NCI-H1436 (cell line): ENCODE data around the gene PKHD1.

Experiments used
- DNase-seq: peaks from one replicate; lab custom pipeline; 2025; lab: John Stamatoyannopoulos, UW

Gene PKHD1

DNA sequence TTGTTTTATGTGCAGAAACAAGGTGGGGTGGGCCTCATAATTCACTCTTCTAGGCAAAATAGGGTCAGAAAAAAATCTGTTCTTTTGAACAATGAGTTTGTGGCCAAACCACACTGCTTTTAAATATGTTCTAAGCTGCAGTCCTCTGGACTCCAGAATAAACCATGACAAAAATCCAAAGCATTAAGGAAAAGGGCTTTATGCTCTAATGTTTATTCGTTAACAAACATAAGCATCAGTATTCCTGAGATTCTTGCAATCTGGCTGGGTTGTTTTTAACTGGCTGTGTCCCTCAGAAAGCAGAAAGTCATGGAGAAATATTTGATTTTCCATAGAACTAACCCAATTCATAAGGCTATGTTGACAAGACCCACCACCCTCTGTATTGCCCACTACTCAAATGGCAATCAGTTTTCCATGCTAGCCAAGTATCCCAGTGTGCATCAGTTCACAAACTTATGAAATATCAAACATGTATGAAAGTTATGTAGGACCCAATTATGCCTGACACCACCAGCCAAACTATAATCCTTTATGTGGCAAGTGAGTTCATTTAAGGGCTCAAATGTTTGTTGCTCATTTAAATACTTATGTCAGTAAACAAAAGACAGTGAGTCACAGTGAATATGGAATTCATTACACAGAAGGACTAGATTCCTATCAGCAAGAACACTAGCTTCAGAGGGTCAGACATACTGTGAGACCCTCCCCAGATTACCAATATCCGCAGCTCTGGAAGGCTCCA lies 45.1 kb downstream of the PKHD1 start:
- no peak for DNase-seq

DNA sequence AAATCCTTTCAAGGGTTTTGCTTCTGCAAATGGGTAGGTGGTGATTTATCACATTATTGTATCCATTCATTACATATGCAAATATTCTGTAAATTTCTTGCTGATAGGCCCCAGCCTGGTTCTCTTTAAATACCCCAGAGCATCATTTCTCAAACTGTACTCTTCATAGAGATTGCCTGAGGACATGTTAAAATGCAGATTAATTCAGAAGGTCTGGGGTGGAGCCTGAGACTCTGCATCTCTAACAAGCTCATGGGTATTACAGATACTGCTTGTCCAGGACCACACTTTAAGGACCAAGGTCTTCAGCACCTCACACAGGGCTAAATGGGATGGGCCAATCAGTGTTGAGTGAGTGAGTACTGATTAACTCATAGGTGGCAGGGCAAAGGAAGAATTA lies 46.3 kb downstream of the PKHD1 start:
- no peak for DNase-seq

DNA sequence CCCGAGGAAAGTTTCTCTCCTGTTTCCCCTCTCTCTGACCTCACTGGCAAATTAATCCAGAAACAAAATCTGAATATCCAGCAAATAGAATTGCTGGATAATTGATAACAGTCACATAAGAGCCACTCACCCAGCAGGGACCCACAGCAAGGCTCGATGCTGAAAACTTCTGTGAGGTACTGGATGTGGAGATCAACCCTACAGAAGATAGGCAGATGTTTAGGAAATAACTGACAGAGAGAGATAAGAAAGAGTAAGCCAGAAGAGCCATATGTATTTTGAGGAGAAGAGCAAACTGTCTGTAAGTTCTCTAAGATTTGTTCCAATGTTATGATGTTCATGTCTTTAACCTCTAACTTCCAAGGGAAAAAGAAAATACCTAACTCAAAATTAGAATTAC lies 59.7 kb downstream of the PKHD1 start:
- DNase-seq = no peak

DNA sequence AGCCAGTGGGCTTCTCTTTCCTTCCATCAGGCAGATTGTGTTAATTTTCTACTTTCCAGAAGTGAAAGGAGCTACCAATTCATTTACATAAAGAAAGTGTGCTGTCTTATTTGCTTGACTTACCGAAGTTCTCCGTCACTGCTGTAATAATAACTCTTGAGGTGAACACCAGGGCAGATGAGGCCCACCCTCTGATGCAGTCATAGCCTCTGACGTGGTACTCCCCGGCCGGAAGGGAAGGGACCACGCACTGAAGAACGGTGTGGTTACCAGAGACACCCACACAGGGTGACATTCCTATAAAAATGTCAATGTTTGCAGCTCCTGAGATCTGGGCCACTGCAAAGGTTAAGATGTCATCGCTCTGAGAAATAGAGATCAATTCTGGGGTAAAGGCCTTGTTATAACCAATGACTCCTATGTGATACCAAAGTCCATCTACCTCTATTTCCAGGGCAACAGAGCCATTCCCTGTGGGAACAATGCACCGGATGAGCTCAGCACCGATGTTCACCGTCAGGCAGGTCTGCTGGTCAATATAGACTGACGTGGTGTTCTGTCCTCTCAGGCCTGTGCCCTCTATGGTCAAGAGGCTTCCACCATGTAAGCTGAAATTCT lies 62.9 kb downstream of the PKHD1 start:
- no peak for DNase-seq

DNA sequence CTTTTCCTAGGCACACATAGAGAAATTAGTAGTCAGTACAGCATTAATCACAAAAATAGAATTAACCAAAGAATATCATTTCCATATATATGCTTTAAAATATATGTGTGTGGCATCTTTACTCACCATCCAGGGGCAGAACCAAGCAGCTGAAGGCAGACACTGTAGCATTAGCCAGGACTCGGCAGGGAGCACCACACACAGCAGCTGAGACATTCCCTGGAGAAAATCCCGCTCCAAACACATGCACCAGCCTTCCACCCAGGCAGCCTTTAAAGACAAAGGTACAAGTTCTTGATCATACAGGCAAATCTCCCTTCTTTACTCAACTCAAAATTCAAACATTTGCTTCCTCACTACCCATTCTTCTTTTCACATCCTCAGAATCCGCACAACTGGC lies 64.7 kb downstream of the PKHD1 start:
- no peak for DNase-seq

DNA sequence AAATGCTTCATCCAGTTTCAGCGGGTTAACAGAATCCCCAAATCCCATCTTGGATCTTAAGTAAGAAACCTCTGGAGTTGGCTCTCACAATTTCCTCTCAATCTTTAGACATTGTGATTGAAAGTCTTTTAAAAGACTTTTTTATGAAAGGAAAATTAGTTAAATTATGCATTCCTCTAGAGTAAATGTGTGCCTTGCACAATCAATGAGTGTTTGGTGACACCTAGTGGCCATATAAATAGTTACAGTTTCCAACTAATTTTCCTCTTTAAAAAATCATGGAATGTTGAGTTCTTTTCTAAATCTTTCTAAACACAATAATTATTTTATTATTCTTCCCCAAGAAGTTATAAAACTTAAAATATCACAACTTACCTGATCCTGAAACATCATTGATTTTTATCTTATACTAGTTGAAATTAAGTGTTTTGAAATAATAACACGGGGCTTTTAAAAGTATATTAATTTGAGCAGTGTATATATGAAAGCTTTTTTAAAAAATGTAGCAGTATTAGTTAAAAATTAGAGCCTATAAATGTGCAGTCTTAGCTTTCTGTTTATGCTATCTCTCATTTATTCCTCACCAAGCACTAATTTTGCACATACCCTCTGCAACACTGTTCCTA lies 66.4 kb downstream of the PKHD1 start:
- no peak for DNase-seq

DNA sequence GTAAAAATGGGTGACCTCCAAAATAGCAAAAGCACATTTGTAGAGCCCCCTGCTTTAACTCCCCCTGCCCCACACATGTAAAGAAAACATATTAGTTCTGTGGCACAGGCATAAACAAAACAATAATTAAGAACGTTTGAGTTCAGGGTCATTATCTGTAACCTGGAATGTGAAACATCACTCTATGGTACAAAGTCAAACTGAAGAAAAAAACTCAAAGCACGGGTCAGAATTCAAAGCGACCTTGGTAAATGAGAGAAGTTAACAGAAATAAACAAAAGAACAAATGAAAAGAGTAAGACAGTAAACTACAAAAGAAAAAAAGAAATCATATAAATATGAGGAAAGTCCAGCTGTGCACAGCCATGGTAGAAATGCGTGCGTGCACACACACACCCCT lies 67.5 kb downstream of the PKHD1 start:
- DNase-seq = no peak

DNA sequence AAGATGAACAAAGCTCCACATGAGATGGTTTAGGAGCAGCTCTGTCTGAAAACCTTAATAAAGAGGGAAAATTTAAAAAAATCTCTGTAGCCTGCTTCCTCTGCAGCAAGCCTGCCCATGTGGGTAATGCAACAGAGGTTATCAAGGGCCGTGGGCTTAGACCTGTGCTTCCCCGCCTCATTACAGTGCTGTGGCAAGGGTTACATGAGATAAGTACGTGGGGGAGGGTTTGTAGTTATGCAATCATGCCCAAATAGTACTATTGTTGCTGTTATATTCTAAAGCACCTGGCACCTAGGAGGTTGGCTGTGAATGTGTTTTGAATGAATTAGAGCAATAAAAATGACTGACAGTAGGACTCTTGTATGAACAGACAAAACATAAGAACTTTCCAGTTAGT lies 68.3 kb downstream of the PKHD1 start:
- DNase-seq = no peak

DNA sequence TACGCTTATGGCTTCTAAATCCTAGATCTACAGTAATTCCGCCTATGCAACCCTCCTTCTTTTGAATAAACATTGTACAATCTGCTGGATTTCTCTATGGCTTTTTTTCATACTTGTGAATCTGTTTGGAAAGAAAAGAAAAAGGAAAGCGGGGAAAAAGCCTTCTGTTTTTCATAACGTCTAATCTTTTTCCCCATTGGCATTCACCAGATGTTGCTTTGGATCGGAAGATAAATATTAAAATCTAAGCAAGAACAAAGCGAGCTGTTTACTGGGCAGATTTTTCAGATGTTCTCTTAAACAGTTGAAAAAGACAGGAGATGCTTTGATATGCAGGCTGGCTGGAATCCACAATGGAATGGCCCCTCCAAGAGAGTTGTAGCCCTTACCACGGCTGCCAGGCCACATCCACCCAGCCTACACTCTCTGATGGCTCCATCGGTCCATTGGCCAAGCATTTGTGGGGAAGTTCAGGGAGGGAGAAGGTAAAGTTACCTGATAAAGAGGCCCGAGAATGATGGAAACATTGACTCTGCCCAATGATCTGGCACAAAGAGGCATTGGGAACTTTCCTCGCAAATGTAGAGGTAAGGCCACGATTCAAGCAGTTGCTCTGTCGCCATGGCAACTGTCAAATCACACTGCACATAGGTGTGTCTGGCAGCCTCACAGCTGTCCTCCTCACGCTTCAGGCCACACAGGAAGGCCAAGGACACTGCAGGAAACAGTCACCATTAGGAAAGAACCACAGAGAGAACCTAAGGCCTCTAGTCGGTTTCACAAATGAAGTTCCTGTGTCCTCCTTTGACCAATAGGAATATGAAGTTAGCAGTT lies 70.3 kb downstream of the PKHD1 start:
- no peak for DNase-seq

DNA sequence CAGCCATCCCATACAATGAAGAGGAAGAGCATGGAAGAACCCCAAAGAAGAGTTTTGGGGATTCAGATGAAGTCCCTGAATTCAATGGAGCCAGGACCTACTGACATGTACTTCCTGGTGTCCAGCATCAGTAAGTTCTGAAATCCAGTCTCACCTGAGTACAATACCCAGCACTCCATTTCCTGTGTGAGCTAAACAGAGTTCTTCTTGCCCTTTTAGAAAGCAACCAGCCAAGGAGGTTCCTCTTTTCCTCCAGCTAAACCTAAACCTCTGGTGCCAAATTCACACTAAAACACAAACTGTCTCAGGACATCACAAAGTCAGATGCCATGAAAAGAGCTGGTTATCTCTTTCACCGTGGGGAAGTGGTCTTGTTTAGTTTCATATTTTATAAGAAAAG lies 71.5 kb downstream of the PKHD1 start:
- no peak for DNase-seq

DNA sequence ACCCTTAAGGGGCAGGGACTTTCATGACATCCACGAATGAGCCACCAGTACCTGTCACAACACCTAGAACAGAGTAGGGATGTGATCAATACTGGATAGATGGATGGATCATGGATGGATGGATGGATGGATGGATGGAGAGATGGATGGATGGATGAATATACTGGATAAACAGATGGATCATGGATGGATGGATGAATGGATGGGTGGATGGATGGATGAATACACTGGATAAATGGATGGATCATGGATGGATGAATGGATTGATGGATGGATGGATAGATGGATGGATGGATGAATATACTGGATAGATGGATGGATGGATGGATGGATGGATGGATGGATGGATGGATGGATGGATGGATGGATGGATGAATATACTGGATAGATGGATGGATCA lies 73.0 kb downstream of the PKHD1 start:
- DNase-seq = no peak

DNA sequence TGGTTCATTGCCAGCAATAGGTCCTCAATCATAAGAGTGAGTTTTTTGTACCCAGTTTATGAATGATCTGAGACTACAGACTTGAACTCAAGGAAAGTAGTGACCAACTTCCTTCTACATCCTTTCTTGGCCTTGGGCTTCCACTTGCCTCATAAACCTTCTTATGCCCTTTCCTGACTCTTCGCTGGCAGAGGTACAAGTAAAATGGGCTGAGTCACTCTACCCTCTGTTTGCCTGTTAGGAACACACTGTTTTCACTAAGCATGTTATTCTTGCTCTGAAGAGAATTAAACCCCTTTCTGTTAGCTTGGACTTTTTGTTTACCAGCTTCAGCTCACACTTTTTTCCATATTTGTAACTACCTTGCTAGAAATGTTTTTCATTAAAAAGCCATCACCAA lies 74.4 kb downstream of the PKHD1 start:
- no peak for DNase-seq

DNA sequence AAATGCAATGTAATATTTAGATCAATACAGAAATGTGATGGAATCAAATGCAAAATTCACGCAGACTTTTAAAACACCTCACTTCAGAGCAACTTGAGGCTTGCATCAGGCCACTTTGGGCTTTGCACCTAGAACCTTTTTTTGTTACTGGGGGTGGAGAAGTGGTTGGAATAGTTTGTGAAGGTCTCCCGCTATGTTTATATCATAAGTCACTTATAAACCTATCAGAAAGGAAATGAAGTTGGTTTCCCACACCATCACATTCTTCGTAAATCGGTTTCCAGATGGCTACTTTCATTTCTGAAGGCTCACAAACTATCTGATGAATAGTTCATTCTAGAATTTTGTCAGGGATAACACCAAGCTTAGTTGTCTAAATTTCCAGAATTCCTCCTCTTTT lies 74.8 kb downstream of the PKHD1 start:
- no peak for DNase-seq

DNA sequence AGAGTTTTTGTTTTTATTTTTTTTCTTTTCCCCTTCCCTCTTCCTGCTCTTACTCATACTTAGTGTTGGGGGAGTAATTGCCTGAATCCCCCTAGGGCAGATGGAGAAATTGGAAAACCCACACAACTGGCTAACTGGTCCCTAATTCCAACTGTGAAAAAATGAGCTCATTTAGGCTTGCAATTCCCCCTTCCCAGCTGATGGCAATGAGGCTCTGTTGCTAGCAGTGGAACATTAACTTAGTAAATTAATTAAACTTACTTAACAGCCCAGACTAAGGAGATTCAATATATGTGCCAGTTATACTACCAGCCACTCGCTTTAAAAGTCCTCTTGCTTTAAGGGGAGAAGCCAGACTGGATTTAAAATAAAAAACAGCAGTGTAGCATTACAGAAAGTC lies 76.6 kb downstream of the PKHD1 start:
- DNase-seq = no peak

DNA sequence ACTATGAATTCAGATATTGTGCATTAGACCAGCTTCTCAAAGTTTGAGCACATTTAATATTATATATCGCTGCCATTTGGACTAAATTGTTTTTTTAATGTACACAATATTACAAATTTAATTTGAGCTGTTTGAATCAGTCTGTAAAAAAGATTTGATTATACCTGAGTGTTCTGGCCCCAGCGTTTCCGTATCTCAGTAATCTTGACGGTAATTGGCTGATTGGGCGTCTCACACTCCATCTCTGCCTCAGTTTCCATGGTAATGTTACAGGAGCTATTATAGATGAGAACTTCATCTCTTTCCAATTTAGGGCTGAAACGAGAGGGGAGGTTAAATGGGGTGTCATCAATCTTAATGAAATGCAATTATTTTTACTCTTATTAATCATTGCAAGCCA lies 77.3 kb downstream of the PKHD1 start:
- no peak for DNase-seq

DNA sequence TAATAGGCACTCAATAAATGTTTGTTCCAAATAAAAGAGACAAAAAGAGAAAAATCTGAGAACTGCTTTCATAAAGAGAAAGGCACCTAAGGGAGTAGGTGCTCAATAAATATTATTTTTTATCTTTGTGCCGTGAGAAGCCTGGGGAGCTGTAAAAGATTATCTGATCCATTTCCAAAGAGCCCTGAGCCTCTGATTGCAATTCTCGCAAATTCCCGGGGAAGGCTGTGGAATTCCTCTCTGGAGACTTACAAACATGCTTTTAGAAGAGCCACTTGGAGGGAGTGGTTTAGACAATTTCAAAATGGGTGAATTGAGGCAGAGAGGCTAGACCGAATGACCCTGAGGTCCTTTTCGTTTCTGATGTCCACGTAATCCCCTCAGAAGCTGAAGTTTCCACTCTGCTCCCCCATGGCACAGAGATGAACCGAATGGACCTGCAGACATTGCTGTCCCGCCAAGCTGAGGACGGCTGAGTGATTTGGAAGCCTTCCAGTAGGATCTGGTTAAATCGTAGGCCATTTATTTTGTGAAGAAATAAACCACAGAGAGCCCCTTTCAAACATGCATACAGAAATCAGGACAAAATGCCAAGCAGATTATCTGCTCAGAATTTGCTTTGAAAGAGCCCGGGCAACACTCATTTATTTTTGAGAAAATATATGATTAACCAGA lies 77.8 kb downstream of the PKHD1 start:
- no peak for DNase-seq

DNA sequence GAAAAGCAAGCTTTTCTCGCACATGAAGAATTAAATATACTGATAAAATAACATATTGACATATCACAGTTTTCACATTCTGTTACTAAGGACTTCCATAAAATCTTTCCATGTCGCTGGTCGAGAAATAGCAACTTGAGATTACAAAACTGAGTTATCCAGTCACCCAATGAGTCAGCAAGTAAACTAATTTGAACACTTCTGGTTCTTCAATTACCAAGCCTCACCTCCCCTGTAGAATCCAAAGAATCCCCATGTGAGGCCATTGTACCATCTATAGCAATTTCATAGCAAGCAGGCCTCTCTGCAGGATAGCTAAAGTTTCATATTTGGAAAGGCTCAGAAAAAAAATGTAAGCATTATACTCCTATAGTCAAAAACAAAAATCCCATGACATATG lies 87.3 kb downstream of the PKHD1 start:
- no peak for DNase-seq

DNA sequence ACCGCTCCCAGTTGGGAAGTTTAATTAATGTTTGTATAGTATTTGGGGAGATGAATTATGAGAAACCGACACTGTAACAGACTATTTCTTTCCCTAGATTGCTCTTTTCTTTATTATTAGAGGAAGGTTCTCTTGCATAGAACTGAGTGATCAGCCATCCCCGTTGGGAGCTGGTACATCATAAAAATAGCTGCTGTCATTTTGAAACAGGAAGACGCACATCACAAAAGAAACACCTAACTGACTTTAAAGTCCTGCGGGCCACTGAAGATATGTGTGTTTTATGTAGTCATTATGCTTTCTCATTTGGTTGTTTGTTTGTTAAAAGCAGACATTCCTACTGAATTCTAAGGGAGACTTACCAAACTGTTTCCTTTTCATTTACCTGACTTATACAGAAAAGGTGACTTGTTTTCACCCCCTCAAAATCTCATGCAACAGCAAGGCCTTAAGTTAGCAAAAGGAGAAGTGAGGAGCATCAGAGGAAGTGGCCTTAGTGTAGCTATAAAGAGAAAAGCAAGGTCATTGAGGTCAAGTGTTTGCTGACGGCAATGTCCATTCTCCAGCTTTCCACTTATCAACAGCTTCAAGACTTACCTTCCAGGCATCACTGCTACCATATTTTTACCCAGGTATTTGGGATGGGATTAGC lies 91.0 kb downstream of the PKHD1 start:
- no peak for DNase-seq

DNA sequence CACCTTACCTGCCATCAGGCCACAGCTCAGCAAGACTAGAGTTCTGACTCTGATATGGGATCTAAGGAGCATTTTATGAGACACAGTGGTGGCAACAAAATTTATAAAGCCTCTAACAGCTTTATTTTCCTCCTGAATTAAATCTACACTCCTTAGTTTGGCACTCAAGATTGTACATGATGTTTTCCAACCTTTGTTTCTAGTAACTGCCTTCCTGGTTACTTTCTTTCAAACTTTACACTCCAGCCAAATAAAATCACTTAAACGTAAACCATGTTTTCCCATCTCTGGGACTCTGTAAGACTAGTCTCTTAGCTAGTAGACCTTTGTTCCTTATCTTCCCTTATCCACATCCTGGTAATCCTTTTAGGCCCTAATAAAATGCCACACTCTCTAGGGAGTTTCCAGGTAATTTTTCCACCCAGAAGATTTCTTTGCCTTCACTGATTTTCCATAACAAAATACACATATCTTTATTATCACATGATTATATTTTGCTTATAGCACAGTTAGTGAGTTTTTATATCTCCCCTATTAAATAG lies 92.1 kb downstream of the PKHD1 start:
- DNase-seq = no peak

DNA sequence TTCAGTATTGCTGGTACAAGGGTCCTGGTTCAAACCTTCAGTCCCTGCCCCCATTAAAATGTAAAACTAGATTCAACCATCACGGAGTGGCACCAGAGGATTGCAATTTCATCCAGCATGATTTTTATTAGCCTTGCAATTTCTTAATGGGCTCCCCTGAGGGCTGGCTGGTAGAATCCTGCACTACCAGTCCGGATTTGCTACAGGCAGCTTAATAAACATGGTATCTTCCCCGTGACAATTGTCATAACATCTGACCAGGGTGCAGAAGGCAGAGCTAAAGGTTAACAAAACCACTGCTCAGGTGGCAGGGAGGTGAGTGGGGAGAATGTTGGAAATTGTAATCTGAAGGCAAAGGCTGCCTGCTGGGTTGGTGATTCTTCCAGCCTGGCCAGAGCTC lies 94.5 kb downstream of the PKHD1 start:
- no peak for DNase-seq

DNA sequence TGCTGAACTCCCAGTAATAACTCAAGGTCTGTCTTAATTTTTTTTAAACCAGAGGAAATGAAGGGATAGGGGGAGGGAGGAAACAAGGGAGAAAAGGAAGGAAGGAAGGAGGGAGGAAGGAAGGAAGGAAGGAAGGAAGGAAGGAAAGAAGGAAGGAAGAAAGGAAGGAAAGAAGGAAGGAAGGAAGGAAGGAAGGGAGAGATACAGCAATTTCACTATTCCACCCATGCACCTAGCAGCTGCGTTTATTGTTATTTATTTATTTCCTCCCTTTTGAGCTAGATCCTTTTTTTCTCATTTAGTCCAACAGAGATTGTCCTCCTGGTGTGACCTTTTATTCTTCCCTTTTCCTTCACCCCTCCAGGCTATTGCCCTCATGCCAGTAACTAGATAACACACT lies 97.6 kb downstream of the PKHD1 start:
- no peak for DNase-seq
